GM23338 (cell line): Measurements from ENCODE around the gene DGKK. TPM values are rescaled to one million over a fixed set of nuclear protein-coding genes. Genes with fewer than 3 reads are reported as not detected.

Experiments
- ATAC-seq: fragments of 200-7000 bp; cut with Tn5 transposase; 3 replicates; pipeline ENCODE4 v1.9.1; 2020
- DNase-seq: peaks from one replicate; pipeline ENCODE4 v3.0.0-alpha.2; 2015; ENCODE audit warnings: low spot score
- H2AFZ ChIP-seq: fragments of 200-600 bp; sonication (generic); 2 replicates; pipeline ENCODE4 v1.8.0; 2016; ENCODE audit warnings: antibody characterized with exemption, mild to moderate bottlenecking, moderate library complexity
- H3F3A ChIP-seq: fragments of 200-600 bp; sonication (generic); replicated peaks from 2 replicates; pipeline ENCODE4 v1.8.0; 2017; ENCODE audit warnings: antibody characterized with exemption, mixed run types, low read depth
- H3K27ac ChIP-seq: fragments of 200-600 bp; sonication (generic); 2 replicates; pipeline ENCODE4 v1.6.1; 2016; ENCODE audit warnings: low read depth
- H3K27me3 ChIP-seq: fragments of 200-600 bp; sonication (generic); 2 replicates; pipeline ENCODE4 v1.8.0; 2016; ENCODE audit warnings: mild to moderate bottlenecking, mixed run types, moderate library complexity; ENCODE audit not compliant: insufficient read depth
- H3K36me3 ChIP-seq: fragments of 200-600 bp; sonication (generic); 2 replicates; pipeline ENCODE4 v1.8.0; 2016; ENCODE audit warnings: mild to moderate bottlenecking; ENCODE audit not compliant: insufficient read depth
- H3K4me1 ChIP-seq: fragments of 200-600 bp; sonication (generic); 2 replicates; pipeline ENCODE4 v1.8.0; 2016; ENCODE audit warnings: mild to moderate bottlenecking, moderate library complexity; ENCODE audit not compliant: insufficient read depth
- H3K4me2 ChIP-seq: fragments of 200-600 bp; sonication (generic); 2 replicates; pipeline ENCODE4 v1.7.1; 2017; ENCODE audit warnings: mixed run types
- H3K4me3 ChIP-seq: fragments of 200-600 bp; sonication (generic); 2 replicates; pipeline ENCODE4 v1.6.1; 2016; ENCODE audit warnings: mixed run types
- H3K79me2 ChIP-seq: fragments of 200-600 bp; sonication (generic); replicated peaks from 2 replicates; pipeline ENCODE4 v1.8.0; 2017; ENCODE audit warnings: mild to moderate bottlenecking; ENCODE audit not compliant: insufficient read depth
- H3K9me2 ChIP-seq: fragments of 200-600 bp; sonication (generic); 2 replicates; pipeline ENCODE4 v1.8.0; 2017; ENCODE audit not compliant: insufficient read depth
- H4K20me1 ChIP-seq: fragments of 200-600 bp; sonication (generic); replicated peaks from 2 replicates; pipeline ENCODE4 v1.8.0; 2017; ENCODE audit warnings: mild to moderate bottlenecking; ENCODE audit not compliant: insufficient read depth
- H3K27ac Mint-ChIP-seq: 2 replicates; pipeline ENCODE4 v1.8.0; 2020; ENCODE audit warnings: inconsistent platforms, mild to moderate bottlenecking, moderate library complexity, mixed read lengths
- H3K27me3 Mint-ChIP-seq: 3 replicates; pipeline ENCODE4 v1.8.0; 2022; ENCODE audit warnings: low read depth, mild to moderate bottlenecking, moderate library complexity, mixed read lengths, inconsistent platforms; ENCODE audit not compliant: insufficient read depth, poor library complexity
- H3K36me3 Mint-ChIP-seq: 3 replicates; pipeline ENCODE4 v1.8.0; 2021; ENCODE audit warnings: low read depth, mild to moderate bottlenecking, inconsistent platforms, moderate library complexity, mixed read lengths
- H3K4me1 Mint-ChIP-seq: 3 replicates; pipeline ENCODE4 v1.8.0; 2020; ENCODE audit warnings: mild to moderate bottlenecking, inconsistent platforms, mixed read lengths
- H3K4me3 Mint-ChIP-seq: 3 replicates; pipeline ENCODE4 v1.8.0; 2021; ENCODE audit warnings: moderate library complexity, mild to moderate bottlenecking, inconsistent platforms, mixed read lengths
- H3K9me3 Mint-ChIP-seq: 3 replicates; pipeline ENCODE4 v1.8.0; 2020; ENCODE audit warnings: moderate library complexity, mild to moderate bottlenecking, inconsistent platforms, mixed read lengths
- CREB1 ChIP-seq: fragments of 250-450 bp; sonication (Bioruptor Pico); IDR thresholded peaks from 2 replicates; pipeline ENCODE4 v1.5.0; 2020; ENCODE audit warnings: low read depth, mild to moderate bottlenecking, moderate library complexity
- CTCF ChIP-seq, 2 experiments: fragments of 200-600 bp in 1 of 2; sonication (generic) in 1 of 2; conservative IDR thresholded peaks; 2 replicates each; pipeline versions ENCODE4 v1.5.1 to v1.6.1; 2016 to 2017; ENCODE audit warnings: antibody characterized with exemption in 2 of 2, low read depth in 2 of 2, mild to moderate bottlenecking in 2 of 2, moderate library complexity in 1 of 2
- EZH2 ChIP-seq: fragments of 200-600 bp; sonication (generic); IDR thresholded peaks from one replicate; pipeline ENCODE4 v1.8.0; 2017; ENCODE audit warnings: antibody characterized with exemption, mild to moderate bottlenecking, low read depth; ENCODE audit not compliant: unreplicated experiment
- EZH2phosphoT487 ChIP-seq: fragments of 200-600 bp; sonication (generic); IDR thresholded peaks from one replicate; pipeline ENCODE4 v1.8.1; 2018; ENCODE audit warnings: antibody characterized with exemption; ENCODE audit not compliant: unreplicated experiment
- JUNB ChIP-seq: IDR thresholded peaks from one replicate; pipeline ENCODE4 v1.6.1; 2016; ENCODE audit warnings: antibody characterized with exemption; ENCODE audit not compliant: unreplicated experiment
- NANOG ChIP-seq: IDR thresholded peaks from 2 replicates; pipeline ENCODE4 v1.6.1; 2016; ENCODE audit warnings: antibody characterized with exemption, borderline replicate concordance
- POLR2AphosphoS5 ChIP-seq: IDR thresholded peaks from 2 replicates; pipeline ENCODE4 v1.6.1; 2016; ENCODE audit warnings: antibody characterized with exemption, low read depth
- ZNF114 ChIP-seq: fragments of 250-450 bp; sonication (Bioruptor Pico); IDR thresholded peaks from 2 replicates; pipeline ENCODE4 v1.5.0; 2020; ENCODE audit warnings: mild to moderate bottlenecking, moderate library complexity
- polyA plus RNA-seq: library from polyadenylated mRNA; unstranded; fragments of >200 nt; fragmentation: Nextera tagmentation; extraction: Ambion mirVana; gene quantifications from 2 replicates; pipeline ENCODE4 v1.2.1, GENCODE V29; 2016
- total RNA-seq: library from RNA; depleted of rRNA; stranded (reverse); fragments of >200 nt; shearing (Covaris generic); gene quantifications from 2 replicates; pipeline ENCODE4 v1.2.3, GENCODE V29; 2014
- TF ChIP-seq, protein P1 (sequence below): fragments of 250-450 bp; sonication (Bioruptor Pico); IDR thresholded peaks from 2 replicates; pipeline ENCODE4 v1.5.0; 2020; ENCODE audit warnings: mild to moderate bottlenecking, moderate library complexity
- TF ChIP-seq, protein P2 (sequence below): IDR thresholded peaks from 2 replicates; pipeline ENCODE4 v1.6.1; 2016; ENCODE audit warnings: antibody characterized with exemption

Gene DGKK
- total and polyA plus RNA-seq, 2 experiments from 2014 or later = 2.1 to 8.9 TPM

DNA sequence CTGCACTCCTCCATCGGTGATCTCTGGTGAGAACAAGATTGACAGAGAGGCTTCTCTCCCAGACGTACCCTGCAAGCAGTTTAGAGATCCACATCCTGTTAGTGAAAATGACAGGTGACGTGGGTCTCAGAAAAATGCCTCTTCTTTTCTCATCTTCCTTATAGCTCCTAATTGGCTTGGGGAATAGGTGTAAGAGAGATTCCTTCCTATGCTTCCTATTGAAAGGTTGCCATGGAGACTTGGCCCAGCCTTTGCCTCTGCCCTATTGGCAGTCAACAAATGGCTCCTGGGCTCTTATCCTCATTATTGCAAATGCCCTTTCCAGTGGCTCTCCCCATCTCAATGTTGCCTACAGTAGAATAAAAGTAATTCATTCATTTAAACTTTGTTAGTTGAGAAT is 26.5 kb upstream of the DGKK start:
- Histone ChIP-seq H3K79me2 (no peaks in the 10 kb centered on the region), H3K36me3 (no peaks in the 10 kb centered on the region), H3K4me1 (peaks cover 4% of the 10 kb centered on the region), H3K9me2 (no peaks in the 10 kb centered on the region), H3K4me2 (no peak overlapping the region), H2AFZ (no peak overlapping the region), H3F3A (no peaks in the 10 kb centered on the region), H3K4me3 (no peak overlapping the region), H3K27me3 (no peaks in the 10 kb centered on the region), H3K27ac (no peak overlapping the region), H4K20me1 (no peaks in the 10 kb centered on the region)
- ATAC-seq (no peak; the same call in 2 of the 3 replicates), DNase-seq (peak; percentile 33)
- H3K4me3 Mint-ChIP-seq = no peak overlapping the region
- no peak overlapping the region for H3K27ac Mint-ChIP-seq
- peaks cover 5% of the 10 kb centered on the region for H3K27me3 Mint-ChIP-seq
- no peaks in the 10 kb centered on the region for H3K9me3 Mint-ChIP-seq
- TF ChIP-seq EZH2phosphoT487 = no peak
- TF ChIP-seq, protein P1, sequence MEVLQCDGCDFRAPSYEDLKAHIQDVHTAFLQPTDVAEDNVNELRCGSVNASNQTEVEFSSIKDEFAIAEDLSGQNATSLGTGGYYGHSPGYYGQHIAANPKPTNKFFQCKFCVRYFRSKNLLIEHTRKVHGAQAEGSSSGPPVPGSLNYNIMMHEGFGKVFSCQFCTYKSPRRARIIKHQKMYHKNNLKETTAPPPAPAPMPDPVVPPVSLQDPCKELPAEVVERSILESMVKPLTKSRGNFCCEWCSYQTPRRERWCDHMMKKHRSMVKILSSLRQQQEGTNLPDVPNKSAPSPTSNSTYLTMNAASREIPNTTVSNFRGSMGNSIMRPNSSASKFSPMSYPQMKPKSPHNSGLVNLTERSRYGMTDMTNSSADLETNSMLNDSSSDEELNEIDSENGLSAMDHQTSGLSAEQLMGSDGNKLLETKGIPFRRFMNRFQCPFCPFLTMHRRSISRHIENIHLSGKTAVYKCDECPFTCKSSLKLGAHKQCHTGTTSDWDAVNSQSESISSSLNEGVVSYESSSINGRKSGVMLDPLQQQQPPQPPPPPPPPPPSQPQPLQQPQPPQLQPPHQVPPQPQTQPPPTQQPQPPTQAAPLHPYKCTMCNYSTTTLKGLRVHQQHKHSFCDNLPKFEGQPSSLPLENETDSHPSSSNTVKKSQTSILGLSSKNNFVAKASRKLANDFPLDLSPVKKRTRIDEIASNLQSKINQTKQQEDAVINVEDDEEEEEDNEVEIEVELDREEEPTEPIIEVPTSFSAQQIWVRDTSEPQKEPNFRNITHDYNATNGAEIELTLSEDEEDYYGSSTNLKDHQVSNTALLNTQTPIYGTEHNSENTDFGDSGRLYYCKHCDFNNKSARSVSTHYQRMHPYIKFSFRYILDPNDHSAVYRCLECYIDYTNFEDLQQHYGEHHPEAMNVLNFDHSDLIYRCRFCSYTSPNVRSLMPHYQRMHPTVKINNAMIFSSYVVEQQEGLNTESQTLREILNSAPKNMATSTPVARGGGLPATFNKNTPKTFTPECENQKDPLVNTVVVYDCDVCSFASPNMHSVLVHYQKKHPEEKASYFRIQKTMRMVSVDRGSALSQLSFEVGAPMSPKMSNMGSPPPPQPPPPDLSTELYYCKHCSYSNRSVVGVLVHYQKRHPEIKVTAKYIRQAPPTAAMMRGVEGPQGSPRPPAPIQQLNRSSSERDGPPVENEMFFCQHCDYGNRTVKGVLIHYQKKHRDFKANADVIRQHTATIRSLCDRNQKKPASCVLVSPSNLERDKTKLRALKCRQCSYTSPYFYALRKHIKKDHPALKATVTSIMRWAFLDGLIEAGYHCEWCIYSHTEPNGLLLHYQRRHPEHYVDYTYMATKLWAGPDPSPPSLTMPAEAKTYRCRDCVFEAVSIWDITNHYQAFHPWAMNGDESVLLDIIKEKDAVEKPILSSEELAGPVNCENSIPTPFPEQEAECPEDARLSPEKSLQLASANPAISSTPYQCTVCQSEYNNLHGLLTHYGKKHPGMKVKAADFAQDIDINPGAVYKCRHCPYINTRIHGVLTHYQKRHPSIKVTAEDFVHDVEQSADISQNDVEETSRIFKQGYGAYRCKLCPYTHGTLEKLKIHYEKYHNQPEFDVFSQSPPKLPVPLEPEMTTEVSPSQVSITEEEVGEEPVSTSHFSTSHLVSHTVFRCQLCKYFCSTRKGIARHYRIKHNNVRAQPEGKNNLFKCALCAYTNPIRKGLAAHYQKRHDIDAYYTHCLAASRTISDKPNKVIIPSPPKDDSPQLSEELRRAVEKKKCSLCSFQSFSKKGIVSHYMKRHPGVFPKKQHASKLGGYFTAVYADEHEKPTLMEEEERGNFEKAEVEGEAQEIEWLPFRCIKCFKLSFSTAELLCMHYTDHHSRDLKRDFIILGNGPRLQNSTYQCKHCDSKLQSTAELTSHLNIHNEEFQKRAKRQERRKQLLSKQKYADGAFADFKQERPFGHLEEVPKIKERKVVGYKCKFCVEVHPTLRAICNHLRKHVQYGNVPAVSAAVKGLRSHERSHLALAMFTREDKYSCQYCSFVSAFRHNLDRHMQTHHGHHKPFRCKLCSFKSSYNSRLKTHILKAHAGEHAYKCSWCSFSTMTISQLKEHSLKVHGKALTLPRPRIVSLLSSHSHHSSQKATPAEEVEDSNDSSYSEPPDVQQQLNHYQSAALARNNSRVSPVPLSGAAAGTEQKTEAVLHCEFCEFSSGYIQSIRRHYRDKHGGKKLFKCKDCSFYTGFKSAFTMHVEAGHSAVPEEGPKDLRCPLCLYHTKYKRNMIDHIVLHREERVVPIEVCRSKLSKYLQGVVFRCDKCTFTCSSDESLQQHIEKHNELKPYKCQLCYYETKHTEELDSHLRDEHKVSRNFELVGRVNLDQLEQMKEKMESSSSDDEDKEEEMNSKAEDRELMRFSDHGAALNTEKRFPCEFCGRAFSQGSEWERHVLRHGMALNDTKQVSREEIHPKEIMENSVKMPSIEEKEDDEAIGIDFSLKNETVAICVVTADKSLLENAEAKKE (CRISPR knock-in tag) = no peak
- no peak for TF ChIP-seq EZH2
- no peak for TF ChIP-seq POLR2AphosphoS5
- TF ChIP-seq CREB1 = no peak
- no peak for TF ChIP-seq ZNF114 (CRISPR knock-in tag)
- no peak for TF ChIP-seq NANOG
- TF ChIP-seq JUNB = no peak
- no peak for TF ChIP-seq CTCF (conservative IDR thresholded peaks at IDR 0.05; ENCODE audit: low read depth in 2 of 2)
- TF ChIP-seq, protein P2, sequence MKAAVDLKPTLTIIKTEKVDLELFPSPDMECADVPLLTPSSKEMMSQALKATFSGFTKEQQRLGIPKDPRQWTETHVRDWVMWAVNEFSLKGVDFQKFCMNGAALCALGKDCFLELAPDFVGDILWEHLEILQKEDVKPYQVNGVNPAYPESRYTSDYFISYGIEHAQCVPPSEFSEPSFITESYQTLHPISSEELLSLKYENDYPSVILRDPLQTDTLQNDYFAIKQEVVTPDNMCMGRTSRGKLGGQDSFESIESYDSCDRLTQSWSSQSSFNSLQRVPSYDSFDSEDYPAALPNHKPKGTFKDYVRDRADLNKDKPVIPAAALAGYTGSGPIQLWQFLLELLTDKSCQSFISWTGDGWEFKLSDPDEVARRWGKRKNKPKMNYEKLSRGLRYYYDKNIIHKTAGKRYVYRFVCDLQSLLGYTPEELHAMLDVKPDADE = no peak
- H3K4me1 Mint-ChIP-seq = peaks cover 14% of the 10 kb centered on the region
- no peaks in the 10 kb centered on the region for H3K36me3 Mint-ChIP-seq
